PC-9 (cell line): ENCODE data around the gene GPATCH4.

Source experiments
- CTCF ChIP-seq: fragments of 200-600 bp; sonication (generic); conservative IDR thresholded peaks from 2 replicates; pipeline ENCODE4 v1.6.1; 2017; ENCODE audit warnings: mixed run types, antibody characterized with exemption, mild to moderate bottlenecking, moderate library complexity
- EZH2 ChIP-seq: fragments of 200-600 bp; sonication (generic); IDR thresholded peaks from 2 replicates; pipeline ENCODE4 v1.8.0; 2017; ENCODE audit warnings: antibody characterized with exemption, low read depth

DNA sequence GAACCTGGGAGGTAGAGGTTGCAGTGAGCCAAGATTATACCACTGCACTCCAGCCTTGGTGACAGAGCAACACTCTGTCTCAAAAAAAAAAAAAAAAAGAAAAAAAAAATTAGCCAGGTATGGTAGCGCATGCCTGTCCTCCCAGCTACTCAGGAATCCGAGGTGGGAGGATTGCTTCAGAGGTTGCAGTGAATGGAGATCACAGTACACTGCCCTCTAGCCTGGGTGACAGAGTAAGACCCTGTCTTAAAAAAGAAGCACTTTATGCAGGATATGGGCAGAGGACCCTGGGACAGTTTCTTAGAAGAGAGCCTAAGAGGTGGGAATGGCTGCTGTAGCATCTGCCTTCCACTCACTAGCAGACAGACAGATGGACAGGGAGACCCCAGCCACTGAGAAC, 51.9 kb downstream of the GPATCH4 start:
- TF ChIP-seq CTCF (no peak), EZH2 (no peak)
